ENCODE results near the gene CDC26.

CDC26 gene

DNA sequence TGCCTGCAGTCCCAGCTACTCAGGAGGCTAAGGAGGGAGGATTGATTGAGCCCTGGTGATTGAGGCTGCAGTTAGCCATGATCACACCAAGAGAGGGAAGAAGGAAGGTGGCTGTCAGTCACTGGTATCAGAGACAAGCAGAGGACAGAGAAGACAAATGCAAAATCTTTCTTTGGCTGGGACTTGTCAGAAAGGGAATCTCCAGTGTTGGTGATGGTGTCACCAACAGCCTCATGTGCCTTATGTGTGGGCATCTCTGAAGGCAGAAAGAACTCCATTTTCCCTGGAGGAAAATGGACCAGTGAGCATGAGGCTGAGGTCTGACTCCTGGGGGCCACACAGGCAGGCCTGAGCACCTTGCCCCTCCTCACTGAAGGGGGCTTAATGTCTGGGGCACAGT lies 39.9 kb upstream of the CDC26 start:
- H3K9me2 ChIP-seq (replicated peaks; ENCODE audit: insufficient read depth, low read length), result no peaks in the 10 kb centered on the region
- DNase-seq, result no peak
- no peaks in the 10 kb centered on the region for H3K36me3 ChIP-seq (replicated peaks; ENCODE audit: insufficient read depth, low read length)
- no peaks in the 10 kb centered on the region for H4K20me1 ChIP-seq (ENCODE audit: insufficient read depth, low read length)
- no peak overlapping the region for H3K27ac ChIP-seq (ENCODE audit: low read length)
- H3K27me3 ChIP-seq (replicated peaks; ENCODE audit: insufficient read depth, low read length), result no peaks in the 10 kb centered on the region
- H3K9me3 ChIP-seq (replicated peaks; ENCODE audit: insufficient read depth, low read length), result no peaks in the 10 kb centered on the region
- no peak overlapping the region for H2AFZ ChIP-seq (ENCODE audit: low read length)
- 0 out of 2 replicates have a peak, but pooled peaks cover 5% of the 10 kb centered on the region for H3F3A ChIP-seq (ENCODE audit: insufficient read depth, low read length)
- TF ChIP-seq, protein P1, sequence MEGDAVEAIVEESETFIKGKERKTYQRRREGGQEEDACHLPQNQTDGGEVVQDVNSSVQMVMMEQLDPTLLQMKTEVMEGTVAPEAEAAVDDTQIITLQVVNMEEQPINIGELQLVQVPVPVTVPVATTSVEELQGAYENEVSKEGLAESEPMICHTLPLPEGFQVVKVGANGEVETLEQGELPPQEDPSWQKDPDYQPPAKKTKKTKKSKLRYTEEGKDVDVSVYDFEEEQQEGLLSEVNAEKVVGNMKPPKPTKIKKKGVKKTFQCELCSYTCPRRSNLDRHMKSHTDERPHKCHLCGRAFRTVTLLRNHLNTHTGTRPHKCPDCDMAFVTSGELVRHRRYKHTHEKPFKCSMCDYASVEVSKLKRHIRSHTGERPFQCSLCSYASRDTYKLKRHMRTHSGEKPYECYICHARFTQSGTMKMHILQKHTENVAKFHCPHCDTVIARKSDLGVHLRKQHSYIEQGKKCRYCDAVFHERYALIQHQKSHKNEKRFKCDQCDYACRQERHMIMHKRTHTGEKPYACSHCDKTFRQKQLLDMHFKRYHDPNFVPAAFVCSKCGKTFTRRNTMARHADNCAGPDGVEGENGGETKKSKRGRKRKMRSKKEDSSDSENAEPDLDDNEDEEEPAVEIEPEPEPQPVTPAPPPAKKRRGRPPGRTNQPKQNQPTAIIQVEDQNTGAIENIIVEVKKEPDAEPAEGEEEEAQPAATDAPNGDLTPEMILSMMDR (IDR thresholded peaks at IDR 0.05; ENCODE audit: low read length), result no peak
- no peak for TF ChIP-seq EZH2phosphoT487 (IDR thresholded peaks at IDR 0.05; ENCODE audit: low read length)
- no peak for TF ChIP-seq EZH2 (optimal IDR thresholded peaks at IDR 0.05; ENCODE audit: low read depth, low read length)
- no peak overlapping the region for H3K4me2 ChIP-seq (ENCODE audit: low read depth, low read length)
- H3K4me1 ChIP-seq (ENCODE audit: low read length), result peaks cover 13% of the 10 kb centered on the region
- H3K9ac ChIP-seq (ENCODE audit: low read length), result no peak overlapping the region
- H3K79me2 ChIP-seq (ENCODE audit: low read length), result no peaks in the 10 kb centered on the region
- no peak overlapping the region for H3K4me3 ChIP-seq (ENCODE audit: low read length)

DNA sequence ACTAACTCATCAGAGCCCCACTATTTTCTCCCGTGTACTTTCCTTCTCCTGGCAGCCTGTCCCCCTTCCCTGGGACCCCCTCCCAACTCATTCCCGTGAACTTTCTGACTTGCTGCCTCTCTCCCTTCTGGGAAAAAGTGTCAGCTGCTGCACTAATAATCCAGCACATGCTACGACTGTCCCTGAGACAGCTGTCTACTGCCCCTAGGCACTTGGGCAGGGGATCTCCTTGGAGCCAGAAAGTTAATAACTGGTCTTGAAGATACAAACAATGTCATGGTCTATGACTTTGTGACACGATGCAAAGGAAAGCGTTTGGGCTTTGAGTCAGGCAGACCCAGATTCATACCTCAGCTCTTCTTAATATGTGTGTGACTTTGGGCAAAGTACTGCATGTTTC lies 37.9 kb upstream of the CDC26 start:
- Histone ChIP-seq H3K4me3 (ENCODE audit: low read length) (no peak overlapping the region), H3K9me2 (replicated peaks; ENCODE audit: insufficient read depth, low read length) (no peaks in the 10 kb centered on the region), H3K4me1 (ENCODE audit: low read length) (peaks cover 13% of the 10 kb centered on the region), H3F3A (ENCODE audit: insufficient read depth, low read length) (0 out of 2 replicates have a peak, but pooled peaks cover 5% of the 10 kb centered on the region), H3K27ac (ENCODE audit: low read length) (no peak overlapping the region), H3K79me2 (ENCODE audit: low read length) (no peaks in the 10 kb centered on the region), H3K9ac (ENCODE audit: low read length) (no peak overlapping the region), H3K27me3 (replicated peaks; ENCODE audit: insufficient read depth, low read length) (no peaks in the 10 kb centered on the region), H3K9me3 (replicated peaks; ENCODE audit: insufficient read depth, low read length) (no peaks in the 10 kb centered on the region), H3K4me2 (ENCODE audit: low read depth, low read length) (no peak overlapping the region), H3K36me3 (replicated peaks; ENCODE audit: insufficient read depth, low read length) (no peaks in the 10 kb centered on the region), H2AFZ (ENCODE audit: low read length) (no peak overlapping the region), H4K20me1 (ENCODE audit: insufficient read depth, low read length) (no peaks in the 10 kb centered on the region)
- TF ChIP-seq EZH2phosphoT487 (IDR thresholded peaks at IDR 0.05; ENCODE audit: low read length) (no peak), EZH2 (optimal IDR thresholded peaks at IDR 0.05; ENCODE audit: low read depth, low read length) (no peak)
- TF ChIP-seq, protein P1 (IDR thresholded peaks at IDR 0.05; ENCODE audit: low read length), result no peak
- no peak for DNase-seq

DNA sequence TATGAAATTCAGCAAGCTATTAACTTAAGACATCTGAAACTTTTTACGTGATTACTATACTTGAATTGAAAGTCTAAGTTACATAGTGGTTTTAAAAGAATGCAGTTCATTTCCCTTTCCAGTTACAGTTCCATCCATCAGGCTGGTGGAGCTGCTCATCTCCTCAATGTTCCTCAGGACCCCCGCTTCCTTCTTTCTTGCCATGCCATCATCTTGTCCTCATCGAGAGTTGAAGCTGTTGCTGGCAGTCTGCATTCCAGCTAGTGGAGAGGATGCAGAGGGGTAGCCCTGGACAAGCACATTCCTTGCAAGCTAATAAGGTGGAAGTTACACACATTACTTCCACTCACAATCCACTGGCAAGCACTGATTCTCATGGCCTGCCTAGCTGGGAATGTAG lies 36.6 kb upstream of the CDC26 start:
- H3K9ac ChIP-seq (ENCODE audit: low read length), result no peak overlapping the region
- peak; percentile 15 for DNase-seq
- 0 out of 2 replicates have a peak, but pooled peaks cover 5% of the 10 kb centered on the region for H3F3A ChIP-seq (ENCODE audit: insufficient read depth, low read length)
- TF ChIP-seq EZH2 (optimal IDR thresholded peaks at IDR 0.05; ENCODE audit: low read depth, low read length), result no peak
- TF ChIP-seq, protein P1 (IDR thresholded peaks at IDR 0.05; ENCODE audit: low read length), result no peak
- TF ChIP-seq EZH2phosphoT487 (IDR thresholded peaks at IDR 0.05; ENCODE audit: low read length), result no peak
- no peak overlapping the region for H3K27ac ChIP-seq (ENCODE audit: low read length)
- no peaks in the 10 kb centered on the region for H3K9me2 ChIP-seq (replicated peaks; ENCODE audit: insufficient read depth, low read length)
- H3K9me3 ChIP-seq (replicated peaks; ENCODE audit: insufficient read depth, low read length), result no peaks in the 10 kb centered on the region
- H4K20me1 ChIP-seq (ENCODE audit: insufficient read depth, low read length), result no peaks in the 10 kb centered on the region
- no peaks in the 10 kb centered on the region for H3K36me3 ChIP-seq (replicated peaks; ENCODE audit: insufficient read depth, low read length)
- H3K4me1 ChIP-seq (ENCODE audit: low read length), result peaks cover 13% of the 10 kb centered on the region
- no peak overlapping the region for H3K4me3 ChIP-seq (ENCODE audit: low read length)
- H3K27me3 ChIP-seq (replicated peaks; ENCODE audit: insufficient read depth, low read length), result no peaks in the 10 kb centered on the region
- no peak overlapping the region for H2AFZ ChIP-seq (ENCODE audit: low read length)
- peak overlapping the region; percentile 27; the same call in 1 of the 2 replicates for H3K4me2 ChIP-seq (ENCODE audit: low read depth, low read length)
- H3K79me2 ChIP-seq (ENCODE audit: low read length), result no peaks in the 10 kb centered on the region
